ENCODE data around the gene OR5AN1.
"Not testable (repeated sequence)": the region's sequence is repeated elsewhere in the genome, so short reads cannot be mapped to it uniquely, and the experiment has no call there.

DNA sequence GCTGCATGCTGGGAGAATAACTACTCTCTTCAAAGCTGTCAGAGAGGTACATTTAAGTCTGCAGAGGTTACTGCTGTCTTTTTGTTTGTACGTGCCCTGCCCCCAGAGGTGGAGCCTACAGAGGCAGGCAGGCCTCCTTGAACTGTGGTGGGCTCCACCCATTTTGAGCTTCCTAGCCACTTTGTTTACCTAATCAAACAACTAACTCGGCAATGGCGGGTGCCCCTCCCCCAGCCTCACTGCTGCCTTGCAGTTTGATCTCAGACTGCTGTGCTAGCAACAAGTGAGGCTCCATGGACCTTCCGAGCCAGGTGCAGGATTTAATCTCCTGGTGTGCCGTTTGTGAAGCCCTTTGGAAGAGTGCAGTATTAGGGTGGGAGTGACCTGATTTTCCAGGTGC, 9.0 kb upstream of the OR5AN1 start:
- TF ChIP-seq, protein P1, sequence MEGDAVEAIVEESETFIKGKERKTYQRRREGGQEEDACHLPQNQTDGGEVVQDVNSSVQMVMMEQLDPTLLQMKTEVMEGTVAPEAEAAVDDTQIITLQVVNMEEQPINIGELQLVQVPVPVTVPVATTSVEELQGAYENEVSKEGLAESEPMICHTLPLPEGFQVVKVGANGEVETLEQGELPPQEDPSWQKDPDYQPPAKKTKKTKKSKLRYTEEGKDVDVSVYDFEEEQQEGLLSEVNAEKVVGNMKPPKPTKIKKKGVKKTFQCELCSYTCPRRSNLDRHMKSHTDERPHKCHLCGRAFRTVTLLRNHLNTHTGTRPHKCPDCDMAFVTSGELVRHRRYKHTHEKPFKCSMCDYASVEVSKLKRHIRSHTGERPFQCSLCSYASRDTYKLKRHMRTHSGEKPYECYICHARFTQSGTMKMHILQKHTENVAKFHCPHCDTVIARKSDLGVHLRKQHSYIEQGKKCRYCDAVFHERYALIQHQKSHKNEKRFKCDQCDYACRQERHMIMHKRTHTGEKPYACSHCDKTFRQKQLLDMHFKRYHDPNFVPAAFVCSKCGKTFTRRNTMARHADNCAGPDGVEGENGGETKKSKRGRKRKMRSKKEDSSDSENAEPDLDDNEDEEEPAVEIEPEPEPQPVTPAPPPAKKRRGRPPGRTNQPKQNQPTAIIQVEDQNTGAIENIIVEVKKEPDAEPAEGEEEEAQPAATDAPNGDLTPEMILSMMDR (IDR thresholded peaks at IDR 0.05) = not testable (repeated sequence)
- TF ChIP-seq POLR2A (IDR thresholded peaks at IDR 0.05) = not testable (repeated sequence)

Data from testis (tissue), 2 donors.